B cell (primary cell): ENCODE measurements around the gene AUTS2. TPM values are rescaled to one million over a fixed set of nuclear protein-coding genes. Genes with fewer than 3 reads are reported as not detected.

ENCODE experiments used
- ATAC-seq: fragments of 200-7000 bp; cut with Tn5 transposase; one replicate; pipeline ENCODE4 v1.10.0; 2021; ENCODE audit warnings: low read depth, mild to moderate bottlenecking, moderate number of reproducible peaks, moderate library complexity
- CTCF ChIA-PET: fragments of 350-600 bp; sonication (Branson Sonifier 250); formaldehyde crosslinking; loops from one replicate; lab custom pipeline; 2021; ENCODE audit warnings: antibody characterized with exemption, inconsistent platforms; lab: Charles Lee
- POLR2A ChIA-PET: fragments of 350-600 bp; sonication (Branson Sonifier 250); formaldehyde crosslinking; loops from one replicate; lab custom pipeline; 2021; ENCODE audit warnings: antibody characterized with exemption; lab: Charles Lee
- DNase-seq: peaks from one replicate; pipeline ENCODE4 v3.0.0; 2013
- H2AFZ ChIP-seq: 2 replicates; pipeline ENCODE4 v1.6.1; 2012; ENCODE audit warnings: mild to moderate bottlenecking, low read depth, low read length; ENCODE audit not compliant: insufficient read depth, poor library complexity, severe bottlenecking
- H3K27ac ChIP-seq, 2 donors: 1 replicate in 1 of 2; 2 replicates in 1 of 2; pipeline ENCODE4 v1.5.1; 2012 to 2013; ENCODE audit warnings: low read length in 2 of 2, mild to moderate bottlenecking in 2 of 2, moderate library complexity in 1 of 2
- H3K27me3 ChIP-seq, 4 experiments: fragments of 200-600 bp in 1 of 4; sonication (generic) in 1 of 4; replicated peaks in 1 of 4; 1 replicate in 2 of 4; 2 replicates in 2 of 4; pipeline versions ENCODE4 v1.6.1 to v1.7.0; 2013 to 2016; ENCODE audit warnings: low read length in 3 of 4, mild to moderate bottlenecking in 2 of 4, mixed read lengths in 1 of 4, moderate library complexity in 1 of 4; ENCODE audit not compliant: insufficient read depth in 4 of 4, control insufficient read depth in 3 of 4; ENCODE audit errors: control extremely low read depth in 1 of 4
- H3K36me3 ChIP-seq, 2 experiments: replicated peaks in 1 of 2; 1 replicate in 1 of 2; 2 replicates in 1 of 2; pipeline versions ENCODE4 v1.6.1 to v1.7.1; 2013; ENCODE audit warnings: low read length in 1 of 2; ENCODE audit not compliant: insufficient read depth in 2 of 2, control insufficient read depth in 1 of 2; ENCODE audit errors: control extremely low read depth in 1 of 2, extremely low read depth in 1 of 2
- H3K4me1 ChIP-seq, 2 donors: fragments of 200-600 bp in 1 of 2; sonication (generic) in 1 of 2; 1 replicate in 1 of 2; 2 replicates in 1 of 2; pipeline versions ENCODE4 v1.5.1 to v1.6.1; 2013 to 2017; ENCODE audit warnings: low read length in 2 of 2; ENCODE audit not compliant: control insufficient read depth in 2 of 2, insufficient read depth in 2 of 2
- H3K4me2 ChIP-seq: replicated peaks from 2 replicates; pipeline ENCODE3; 2012; ENCODE audit warnings: mild to moderate bottlenecking, low read depth, low read length; ENCODE audit not compliant: poor library complexity, severe bottlenecking
- H3K4me3 ChIP-seq, 5 experiments: fragments of 200-600 bp in 1 of 5; sonication (generic) in 1 of 5; 1 replicate in 3 of 5; 2 replicates in 2 of 5; pipeline versions ENCODE4 v1.5.1 to v1.7.0; 2011 to 2016; ENCODE audit warnings: low read length in 4 of 5, mild to moderate bottlenecking in 4 of 5, low read depth in 2 of 5, control low read depth in 1 of 5, moderate library complexity in 1 of 5; ENCODE audit not compliant: insufficient read depth in 1 of 5; ENCODE audit errors: control extremely low read depth in 1 of 5, extremely low read depth in 1 of 5
- H3K79me2 ChIP-seq: fragments of 200-600 bp; sonication (generic); one replicate; pipeline ENCODE4 v1.6.0; 2016; ENCODE audit warnings: low read length; ENCODE audit not compliant: control insufficient read depth, insufficient read depth
- H3K9ac ChIP-seq: fragments of 200-600 bp; sonication (generic); 2 replicates; pipeline ENCODE4 v1.6.1; 2017; ENCODE audit warnings: mild to moderate bottlenecking, low read length, moderate library complexity
- H3K9me3 ChIP-seq, 3 donors: one replicate each; pipeline versions ENCODE4 v1.6.1 to v1.7.1; 2013; ENCODE audit warnings: low read length in 2 of 3; ENCODE audit not compliant: control insufficient read depth in 2 of 3, insufficient read depth in 1 of 3; ENCODE audit errors: control extremely low read depth in 1 of 3
- H4K20me1 ChIP-seq: 2 replicates; pipeline ENCODE4 v1.6.0; 2012; ENCODE audit warnings: mild to moderate bottlenecking, low read length; ENCODE audit not compliant: insufficient read depth, control insufficient read depth, poor library complexity, severe bottlenecking
- H3K27ac Mint-ChIP-seq: one replicate; pipeline ENCODE4 v1.8.0; 2021; ENCODE audit warnings: mixed read lengths
- H3K27me3 Mint-ChIP-seq: one replicate; pipeline ENCODE4 v1.8.0; 2021; ENCODE audit warnings: mixed read lengths
- H3K4me1 Mint-ChIP-seq: one replicate; pipeline ENCODE4 v1.8.0; 2021; ENCODE audit warnings: mixed read lengths
- H3K4me3 Mint-ChIP-seq: one replicate; pipeline ENCODE4 v1.8.0; 2021; ENCODE audit warnings: mixed read lengths
- H3K9me3 Mint-ChIP-seq: one replicate; pipeline ENCODE4 v1.8.0; 2022; ENCODE audit warnings: mixed read lengths; ENCODE audit not compliant: insufficient read depth
- CTCF ChIP-seq: fragments of 200-600 bp; IDR thresholded peaks from one replicate; pipeline ENCODE4 v1.8.0; 2022; ENCODE audit warnings: antibody characterized with exemption, mild to moderate bottlenecking
- EZH2 ChIP-seq: IDR thresholded peaks from 2 replicates; pipeline ENCODE4 v1.6.1; 2012; ENCODE audit warnings: borderline replicate concordance, low read depth, mild to moderate bottlenecking, moderate library complexity, low read length; ENCODE audit not compliant: insufficient read depth, poor library complexity, severe bottlenecking
- WGBS: methylation state at CpG from one replicate; pipeline ENCODE4 v1.1.5; 2013; ENCODE audit warnings: missing lambda C conversion rate; ENCODE audit not compliant: insufficient coverage; 5-methylcytosine and 5-hydroxymethylcytosine counted together
- intact Hi-C: fragments of 100-400 bp; cut with micrococcal nuclease; formaldehyde crosslinking; loops from one replicate; pipeline ENCODE4 v1.10.0; 2022
- polyA plus RNA-seq: library from polyadenylated mRNA; depleted of rRNA; stranded (reverse); fragments of >200 nt; gene quantifications from 2 replicates; pipeline ENCODE4 v1.2.3, GENCODE V29; 2012
- total RNA-seq, 2 donors: library from RNA; stranded (reverse); fragments of 120-200 nt in 1 of 2; gene quantifications; 1 replicate in 1 of 2; 2 replicates in 1 of 2; pipeline versions ENCODE4 v1.2.3 to v1.2.4, GENCODE V29; 2013 to 2022

Gene AUTS2
- total and polyA plus RNA-seq, 2 donors (not counting 1 experiment from before 2014, with no cell fraction given), result 22.3 to 35.0 TPM

DNA sequence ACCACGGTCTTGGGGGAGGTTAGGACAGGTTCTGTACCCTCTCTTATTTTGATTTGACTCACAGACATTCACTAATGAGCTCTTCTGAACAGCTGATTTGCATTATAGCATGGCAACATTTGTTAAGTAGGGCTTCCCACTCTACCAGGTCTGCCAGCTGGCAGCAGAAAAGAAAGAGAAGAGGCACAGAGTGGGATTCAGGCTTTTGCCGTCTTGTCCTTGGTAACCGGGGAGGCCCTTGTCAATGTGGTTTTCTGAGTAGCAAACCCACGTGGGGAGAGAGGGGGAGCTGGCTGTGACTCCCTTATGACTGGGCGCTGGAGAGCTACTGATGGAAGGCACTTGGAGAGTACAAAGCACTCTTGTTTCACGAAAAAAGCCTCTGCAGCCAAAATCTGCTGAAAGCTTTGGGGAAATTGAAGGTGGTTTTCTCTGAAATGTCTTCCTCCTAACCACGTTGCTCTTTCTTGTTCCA lies 1178.4 kb downstream of the AUTS2 start:
- ATAC-seq, result no peak

DNA sequence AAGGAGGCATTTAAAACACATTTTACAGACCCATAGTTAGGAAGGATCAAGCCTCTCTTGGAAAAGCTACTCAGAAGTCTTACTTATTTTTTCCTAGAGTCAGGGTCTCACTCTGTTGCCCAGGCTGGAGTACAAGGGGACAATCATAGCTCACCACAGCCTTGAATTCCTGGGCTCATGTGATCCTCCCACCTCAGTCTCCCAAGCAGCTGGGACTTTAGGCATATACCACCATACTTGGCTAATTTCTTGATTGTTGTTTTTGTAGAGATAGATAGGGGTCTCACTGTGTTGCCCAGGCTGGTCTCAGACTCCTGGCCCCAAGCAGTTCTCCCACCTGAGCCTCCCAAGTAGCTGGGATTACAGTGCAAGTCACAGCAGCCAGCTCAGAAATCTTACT lies 1179.0 kb downstream of the AUTS2 start:
- H3K9me3 ChIP-seq, result no peaks in the 10 kb centered on the region
- no peaks in the 10 kb centered on the region for H4K20me1 ChIP-seq
- H3K4me3 Mint-ChIP-seq, result no peak overlapping the region
- H3K27ac ChIP-seq, result no peak overlapping the region
- H3K36me3 ChIP-seq, result peaks cover 0 to 30% of the 10 kb centered on the region in 2 experiments
- ATAC-seq, result no peak
- no peak overlapping the region for H3K9ac ChIP-seq
- H3K27me3 Mint-ChIP-seq, result no peaks in the 10 kb centered on the region
- intact Hi-C loops, result no loop called here
- no peak for TF ChIP-seq CTCF
- TF ChIP-seq EZH2, result no peak
- DNase-seq, result no peak
- H3K27ac Mint-ChIP-seq, result no peak overlapping the region
- no peaks in the 10 kb centered on the region for H3K4me1 Mint-ChIP-seq
- H3K79me2 ChIP-seq, result no peaks in the 10 kb centered on the region
- H3K4me2 ChIP-seq, result no peak overlapping the region
- no peak overlapping the region for H2AFZ ChIP-seq
- CTCF ChIA-PET, result no interaction called here
- H3K4me3 ChIP-seq, result no peak overlapping the region
- POLR2A ChIA-PET, result no interaction called here
- no peaks in the 10 kb centered on the region for H3K9me3 Mint-ChIP-seq
- H3K4me1 ChIP-seq, result no peaks in the 10 kb centered on the region
- H3K27me3 ChIP-seq, result no peaks in the 10 kb centered on the region

More for the DNA sequence above, 1178.4 kb downstream of the AUTS2 start:
- no peaks in the 10 kb centered on the region for H3K9me3 ChIP-seq
- TF ChIP-seq CTCF (no peak), EZH2 (no peak)
- H3K27me3 ChIP-seq, result no peaks in the 10 kb centered on the region
- CTCF ChIA-PET, result no interaction called here
- H3K4me2 ChIP-seq, result no peak overlapping the region
- no peak overlapping the region for H3K9ac ChIP-seq
- H3K4me1 ChIP-seq, result no peaks in the 10 kb centered on the region
- no peaks in the 10 kb centered on the region for H3K79me2 ChIP-seq
- H3K36me3 ChIP-seq, result peaks cover 0 to 30% of the 10 kb centered on the region in 2 experiments
- no peaks in the 10 kb centered on the region for H3K9me3 Mint-ChIP-seq
- WGBS, result 48% methylated on average over 5 of the region's 7 CpGs
- intact Hi-C loops, result no loop called here
- DNase-seq, result no peak
- no peak overlapping the region for H3K27ac ChIP-seq
- H2AFZ ChIP-seq, result no peak overlapping the region
- H3K4me3 ChIP-seq, result no peak overlapping the region
- no peak overlapping the region for H3K27ac Mint-ChIP-seq
- no peaks in the 10 kb centered on the region for H3K4me1 Mint-ChIP-seq
- POLR2A ChIA-PET, result no interaction called here
- H3K27me3 Mint-ChIP-seq, result no peaks in the 10 kb centered on the region
- no peaks in the 10 kb centered on the region for H4K20me1 ChIP-seq
- H3K4me3 Mint-ChIP-seq, result no peak overlapping the region
